Ovary (tissue), 3 donors: ENCODE measurements around the gene NCKAP1.

Experiments
- EP300 ChIP-seq: sonication (generic); formaldehyde crosslinking; IDR thresholded peaks from one replicate; pipeline ENCODE4 v1.6.1; 2017; ENCODE audit warnings: antibody characterized with exemption
- POLR2A ChIP-seq: fragments of 450-650 bp; IDR thresholded peaks from one replicate; pipeline ENCODE4 v1.6.1; 2017; ENCODE audit warnings: antibody characterized with exemption, mild to moderate bottlenecking, moderate library complexity
- TF ChIP-seq, protein P1 (sequence below), 3 donors: fragments of 450-650 bp in 2 of 3; fragments of 200-600 bp in 1 of 3; IDR thresholded peaks; one replicate each; pipeline versions ENCODE4 v1.5.1 to v1.8.0; 2016 to 2022; ENCODE audit warnings: antibody characterized with exemption in 3 of 3, mild to moderate bottlenecking in 1 of 3
- donor health status: DM: no; HTN: no; CAD: no.

DNA sequence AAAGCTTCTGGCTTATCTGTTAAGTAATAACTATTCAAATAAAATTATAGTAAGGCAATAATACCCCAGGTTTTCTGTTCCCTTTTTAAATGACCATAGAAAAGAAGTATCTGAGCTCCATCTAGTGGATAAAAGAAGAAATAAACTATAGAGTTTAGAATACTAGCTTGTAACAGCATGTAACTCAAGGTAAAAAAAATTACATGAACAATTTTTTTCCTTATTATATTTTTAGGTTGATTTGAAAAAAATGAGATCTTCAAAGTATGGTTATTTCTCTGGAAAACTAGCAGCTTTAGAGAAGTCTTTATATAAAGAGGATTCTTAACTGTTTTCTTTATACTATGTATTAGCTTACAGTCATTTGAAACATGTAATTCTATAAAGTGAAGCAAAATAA, 58.1 kb downstream of the NCKAP1 start:
- TF ChIP-seq, protein P1, sequence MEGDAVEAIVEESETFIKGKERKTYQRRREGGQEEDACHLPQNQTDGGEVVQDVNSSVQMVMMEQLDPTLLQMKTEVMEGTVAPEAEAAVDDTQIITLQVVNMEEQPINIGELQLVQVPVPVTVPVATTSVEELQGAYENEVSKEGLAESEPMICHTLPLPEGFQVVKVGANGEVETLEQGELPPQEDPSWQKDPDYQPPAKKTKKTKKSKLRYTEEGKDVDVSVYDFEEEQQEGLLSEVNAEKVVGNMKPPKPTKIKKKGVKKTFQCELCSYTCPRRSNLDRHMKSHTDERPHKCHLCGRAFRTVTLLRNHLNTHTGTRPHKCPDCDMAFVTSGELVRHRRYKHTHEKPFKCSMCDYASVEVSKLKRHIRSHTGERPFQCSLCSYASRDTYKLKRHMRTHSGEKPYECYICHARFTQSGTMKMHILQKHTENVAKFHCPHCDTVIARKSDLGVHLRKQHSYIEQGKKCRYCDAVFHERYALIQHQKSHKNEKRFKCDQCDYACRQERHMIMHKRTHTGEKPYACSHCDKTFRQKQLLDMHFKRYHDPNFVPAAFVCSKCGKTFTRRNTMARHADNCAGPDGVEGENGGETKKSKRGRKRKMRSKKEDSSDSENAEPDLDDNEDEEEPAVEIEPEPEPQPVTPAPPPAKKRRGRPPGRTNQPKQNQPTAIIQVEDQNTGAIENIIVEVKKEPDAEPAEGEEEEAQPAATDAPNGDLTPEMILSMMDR (IDR thresholded peaks at IDR 0.05) = peak in 1 of 3 donors; percentile 26
- TF ChIP-seq POLR2A (no peak), EP300 (no peak)
